ENCODE measurements around the gene MOCOS.
A peak's percentile ranks its signal among the peaks of the same experiment; 100 is the strongest.
"Not testable (repeated sequence)": the region's sequence is repeated elsewhere in the genome, so short reads cannot be mapped to it uniquely, and the experiment has no call there.

MOCOS gene, protein sequence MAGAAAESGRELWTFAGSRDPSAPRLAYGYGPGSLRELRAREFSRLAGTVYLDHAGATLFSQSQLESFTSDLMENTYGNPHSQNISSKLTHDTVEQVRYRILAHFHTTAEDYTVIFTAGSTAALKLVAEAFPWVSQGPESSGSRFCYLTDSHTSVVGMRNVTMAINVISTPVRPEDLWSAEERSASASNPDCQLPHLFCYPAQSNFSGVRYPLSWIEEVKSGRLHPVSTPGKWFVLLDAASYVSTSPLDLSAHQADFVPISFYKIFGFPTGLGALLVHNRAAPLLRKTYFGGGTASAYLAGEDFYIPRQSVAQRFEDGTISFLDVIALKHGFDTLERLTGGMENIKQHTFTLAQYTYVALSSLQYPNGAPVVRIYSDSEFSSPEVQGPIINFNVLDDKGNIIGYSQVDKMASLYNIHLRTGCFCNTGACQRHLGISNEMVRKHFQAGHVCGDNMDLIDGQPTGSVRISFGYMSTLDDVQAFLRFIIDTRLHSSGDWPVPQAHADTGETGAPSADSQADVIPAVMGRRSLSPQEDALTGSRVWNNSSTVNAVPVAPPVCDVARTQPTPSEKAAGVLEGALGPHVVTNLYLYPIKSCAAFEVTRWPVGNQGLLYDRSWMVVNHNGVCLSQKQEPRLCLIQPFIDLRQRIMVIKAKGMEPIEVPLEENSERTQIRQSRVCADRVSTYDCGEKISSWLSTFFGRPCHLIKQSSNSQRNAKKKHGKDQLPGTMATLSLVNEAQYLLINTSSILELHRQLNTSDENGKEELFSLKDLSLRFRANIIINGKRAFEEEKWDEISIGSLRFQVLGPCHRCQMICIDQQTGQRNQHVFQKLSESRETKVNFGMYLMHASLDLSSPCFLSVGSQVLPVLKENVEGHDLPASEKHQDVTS

DNA sequence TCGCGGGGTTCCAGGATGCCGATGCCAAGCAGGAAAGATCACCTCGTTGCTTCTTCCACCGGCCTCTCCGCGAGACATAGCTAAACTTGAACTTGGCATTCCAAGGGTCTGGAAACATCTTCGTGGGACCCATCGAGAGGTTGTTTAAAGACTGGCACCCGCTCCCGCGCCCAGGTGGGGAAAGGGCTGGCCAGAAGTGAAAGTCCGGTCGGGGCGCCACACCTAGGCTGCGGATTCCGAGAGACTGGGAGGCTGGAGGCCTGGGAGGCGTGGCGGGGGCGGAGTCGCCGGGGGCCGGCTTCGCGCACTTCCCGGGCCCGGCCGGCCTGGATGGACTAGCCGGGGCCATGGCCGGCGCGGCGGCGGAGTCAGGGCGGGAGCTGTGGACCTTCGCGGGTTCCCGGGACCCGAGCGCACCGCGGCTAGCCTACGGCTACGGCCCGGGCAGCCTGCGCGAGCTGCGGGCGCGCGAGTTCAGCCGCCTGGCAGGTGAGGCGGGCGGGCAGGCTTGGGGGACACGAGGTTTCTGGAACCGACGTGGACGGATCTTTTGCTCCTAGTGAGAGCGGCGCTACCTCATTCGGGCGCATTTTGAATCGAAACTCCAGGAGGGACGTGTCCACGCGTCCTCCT, at the start of gene MOCOS:
Gene MOCOS, plus strand, starts transcription at position 305 of the 633 bp plus-strand sequence. Its CDS starts 43 bp downstream, at position 348.
- peak; percentile 25 for DNase-seq (ENCODE audit: low spot score)

DNA sequence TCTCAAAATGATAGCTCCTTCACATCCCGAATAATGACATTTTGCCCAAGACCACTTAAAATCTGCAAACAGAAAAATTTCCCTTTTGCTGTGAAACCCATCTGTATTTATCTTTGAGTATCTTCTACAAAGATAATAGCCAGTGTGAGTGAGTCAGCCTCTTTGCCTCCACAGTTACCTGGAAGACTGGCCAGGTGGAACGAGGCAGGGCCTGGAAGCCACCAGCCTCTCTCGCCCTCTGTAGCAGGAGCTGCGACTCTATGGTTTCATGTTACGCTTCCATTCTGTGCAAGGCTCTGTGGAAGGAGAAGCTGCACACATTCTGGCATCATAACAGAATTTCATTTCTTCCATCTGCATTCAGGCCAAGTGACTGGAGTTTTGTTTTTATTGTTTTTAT, 48.1 kb upstream of the MOCOS start:
- no peak for DNase-seq (ENCODE audit: low spot score)

GRCh38 chr18:36141576-36141975, 45.7 kb upstream of the MOCOS start:
- DNase-seq (ENCODE audit: low spot score): no peak

DNA sequence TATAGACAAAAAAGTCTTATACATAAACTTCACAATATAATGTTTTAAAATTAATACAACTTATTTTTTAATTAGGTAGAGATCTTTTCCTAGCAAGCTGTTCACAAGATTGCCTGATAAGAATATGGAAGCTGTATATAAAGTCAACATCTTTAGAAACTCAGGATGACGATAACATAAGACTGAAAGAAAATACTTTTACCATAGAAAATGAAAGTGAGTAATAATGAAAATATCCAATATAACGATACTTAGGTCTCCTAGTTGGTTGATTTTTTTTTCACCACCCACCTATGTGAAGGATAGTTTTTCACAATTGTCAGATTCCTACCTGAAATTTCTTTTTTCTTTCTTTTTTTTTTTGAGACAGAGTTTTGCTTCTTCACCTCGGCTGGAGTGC, 44.5 kb upstream of the MOCOS start:
- no peak for DNase-seq (ENCODE audit: low spot score)

GRCh38 chr18:36143391-36143790, 43.9 kb upstream of the MOCOS start:
- DNase-seq (ENCODE audit: low spot score): no peak

DNA sequence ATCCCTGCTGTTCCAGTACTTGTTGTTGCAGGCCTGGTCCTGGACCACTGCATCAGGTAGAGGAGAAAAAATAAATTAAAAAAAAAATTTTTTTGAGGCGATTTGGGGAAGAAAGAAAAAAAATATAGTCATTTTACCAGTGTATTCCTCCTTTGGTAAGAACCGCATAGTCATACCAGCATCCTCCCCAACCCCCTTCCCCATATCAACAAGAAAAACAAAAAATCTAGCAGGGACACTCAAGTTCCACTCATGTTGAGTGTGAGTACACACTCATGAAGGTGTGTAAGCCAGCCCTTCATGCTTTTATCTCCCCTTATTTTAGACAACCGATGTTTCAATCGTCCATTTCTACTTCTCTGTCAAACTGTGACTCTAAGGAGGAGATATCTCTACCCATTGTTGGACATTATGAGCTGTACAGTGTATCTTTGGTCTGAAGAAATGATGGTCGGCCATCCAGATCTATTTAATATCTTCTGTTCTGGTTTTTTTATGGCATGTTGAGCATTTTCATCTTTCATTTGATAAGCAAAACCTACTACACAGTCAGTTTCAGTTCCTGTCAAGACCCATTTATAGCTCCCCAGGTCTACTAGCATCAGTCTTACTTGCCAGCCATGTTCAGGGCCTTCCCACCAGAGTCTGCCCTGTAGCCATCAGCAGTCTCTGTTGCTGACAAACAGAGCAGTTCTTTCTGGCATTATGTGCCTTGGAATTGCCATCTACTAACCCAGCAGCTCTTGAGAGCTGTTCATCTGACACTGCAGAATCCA, 37.6 kb upstream of the MOCOS start:
- no peak for DNase-seq (ENCODE audit: low spot score)

DNA sequence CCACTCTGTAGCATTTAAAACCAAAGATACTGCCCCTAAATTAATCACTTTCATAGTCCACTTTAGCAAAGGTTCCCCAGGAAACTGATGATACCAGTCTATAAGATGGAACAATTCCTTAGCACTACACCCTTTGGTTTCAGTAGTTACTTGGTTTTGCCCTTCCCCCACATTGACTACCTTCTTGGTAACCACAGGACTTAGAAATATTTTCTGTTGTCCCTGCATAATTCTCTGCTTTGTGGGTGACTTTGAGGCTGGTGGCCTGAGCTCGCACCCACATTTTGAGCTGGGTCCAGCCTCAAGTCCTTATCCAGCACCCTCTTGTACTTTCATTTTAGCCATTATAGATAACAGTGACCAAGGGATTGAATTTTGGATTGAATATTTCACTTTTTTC, 34.5 kb upstream of the MOCOS start:
- DNase-seq (ENCODE audit: low spot score): no peak

DNA sequence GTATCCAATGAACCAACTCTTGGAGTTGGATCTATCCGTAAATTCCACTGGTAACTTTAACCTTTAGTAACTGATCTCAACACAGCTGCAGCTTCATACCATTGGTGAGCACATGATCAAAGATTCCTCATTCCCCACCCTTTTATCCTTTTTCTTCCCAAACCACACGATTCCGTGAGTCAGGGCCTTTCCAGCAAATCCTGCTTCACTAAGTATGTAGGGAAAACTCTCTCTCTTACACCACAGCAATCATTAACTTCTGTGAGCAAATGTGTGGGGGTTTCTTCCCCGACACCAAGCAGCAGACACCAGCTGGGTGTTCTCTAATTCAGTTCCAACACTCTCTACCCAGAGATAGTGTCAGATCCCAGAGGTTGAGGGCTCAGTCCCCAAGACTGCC, 34.1 kb upstream of the MOCOS start:
- no peak for DNase-seq (ENCODE audit: low spot score)

- DNase-seq (ENCODE audit: low spot score): no peak
Measured at GRCh38 chr18:36153771-36154170, 33.5 kb upstream of the MOCOS start.

- DNase-seq (ENCODE audit: low spot score): no peak
Measured at GRCh38 chr18:36155851-36156757, 31.2 kb upstream of the MOCOS start.

DNA sequence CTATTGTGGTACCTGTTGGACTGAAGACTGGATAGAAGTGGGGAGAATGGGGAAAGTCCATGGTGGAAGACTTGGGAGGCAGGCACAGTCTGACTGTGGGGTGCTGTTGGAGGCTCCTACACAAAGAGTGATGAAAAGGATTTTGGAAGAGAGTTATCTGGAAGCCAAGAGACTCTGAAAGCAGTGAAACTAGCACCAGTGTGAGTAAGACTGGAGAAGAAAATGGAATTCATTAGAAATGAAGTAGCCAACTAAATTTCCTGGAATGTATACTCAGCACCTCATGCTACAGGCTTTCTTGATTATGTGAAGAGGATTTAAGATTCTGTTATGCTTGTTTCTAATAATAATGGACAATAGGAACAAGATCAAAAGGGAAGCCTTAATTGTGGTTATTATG, 29.9 kb upstream of the MOCOS start:
- no peak for DNase-seq (ENCODE audit: low spot score)

DNA sequence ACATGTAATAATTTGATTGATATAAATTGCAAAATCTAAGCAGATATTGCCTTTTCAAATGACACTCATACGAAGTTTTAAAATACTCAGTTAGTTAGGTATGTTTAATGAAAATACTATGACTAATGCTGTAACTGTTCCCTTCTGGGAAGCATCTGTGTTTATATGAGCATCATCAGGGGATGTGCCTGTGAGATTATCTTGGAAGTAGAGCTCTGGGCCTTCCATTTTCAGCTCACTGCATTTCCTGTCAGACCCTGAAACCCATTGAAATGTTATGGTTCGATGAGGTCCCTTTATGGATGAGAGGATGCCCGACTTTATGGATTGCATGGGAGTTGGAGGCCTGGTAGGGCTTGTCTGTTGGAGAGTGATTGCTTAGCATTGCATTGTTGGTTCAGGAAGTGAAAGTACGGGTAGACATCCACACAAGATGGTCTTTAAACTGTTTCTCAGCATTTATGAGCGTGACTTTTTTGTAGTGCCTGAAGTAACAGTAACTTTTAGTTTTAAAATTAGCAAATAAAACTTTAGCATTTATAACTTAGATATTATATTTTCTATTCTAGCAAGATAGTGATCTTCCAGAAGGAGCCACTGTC, 28.9 kb upstream of the MOCOS start:
- DNase-seq (ENCODE audit: low spot score): no peak

GRCh38 chr18:36160959-36161371, 26.3 kb upstream of the MOCOS start:
- no peak for DNase-seq (ENCODE audit: low spot score)

- no peak for DNase-seq (ENCODE audit: low spot score)
Measured at GRCh38 chr18:36162981-36163380, 24.3 kb upstream of the MOCOS start.

DNA sequence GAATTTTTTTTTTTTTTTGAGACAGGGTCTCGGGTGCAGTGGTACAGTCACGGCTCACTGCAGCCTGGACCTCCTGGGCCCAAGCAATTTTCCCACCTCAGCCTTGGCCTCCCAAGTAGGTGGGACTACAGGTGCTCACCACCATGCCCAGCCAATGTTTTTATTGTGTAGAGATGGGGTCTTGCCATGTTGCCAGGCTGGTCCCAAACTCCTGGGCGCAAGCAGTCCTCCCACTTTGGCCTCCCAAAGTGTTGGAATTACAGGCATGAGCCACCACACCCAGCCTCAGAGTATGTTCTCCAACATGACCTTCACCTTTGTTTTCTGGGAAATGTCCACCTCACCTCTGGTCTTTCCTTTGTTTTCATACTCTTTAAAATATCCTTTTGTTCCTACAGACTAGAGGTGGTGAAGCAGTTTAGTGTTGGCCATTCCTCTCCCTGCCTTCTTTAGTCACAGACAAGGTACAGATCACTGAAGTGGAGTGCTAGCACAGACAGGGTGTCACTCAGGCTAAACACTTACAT, 19.5 kb upstream of the MOCOS start:
- DNase-seq (ENCODE audit: low spot score): no peak

- DNase-seq (ENCODE audit: low spot score): not testable (repeated sequence)
Measured at GRCh38 chr18:36168296-36168695, 19.0 kb upstream of the MOCOS start.

DNA sequence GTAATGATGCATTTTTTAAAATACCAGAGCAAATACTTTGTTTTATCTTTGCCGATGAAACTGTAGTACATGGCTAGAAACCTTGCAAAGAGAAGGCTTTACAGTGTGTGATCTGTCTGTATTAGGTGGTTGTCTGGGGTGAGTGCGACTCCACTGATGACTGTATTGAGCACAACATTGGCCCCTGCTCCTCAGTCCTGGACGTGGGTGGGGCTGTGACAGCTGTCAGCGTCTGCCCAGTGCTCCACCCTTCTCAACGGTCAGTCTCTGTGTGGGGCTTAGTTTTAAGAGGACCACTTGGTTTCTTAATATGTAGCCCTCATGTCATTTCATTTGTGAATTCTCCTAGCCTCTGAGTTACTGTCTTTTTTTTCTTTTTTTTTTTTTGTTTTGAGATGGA, 17.4 kb upstream of the MOCOS start:
- no peak for DNase-seq (ENCODE audit: low spot score)

DNA sequence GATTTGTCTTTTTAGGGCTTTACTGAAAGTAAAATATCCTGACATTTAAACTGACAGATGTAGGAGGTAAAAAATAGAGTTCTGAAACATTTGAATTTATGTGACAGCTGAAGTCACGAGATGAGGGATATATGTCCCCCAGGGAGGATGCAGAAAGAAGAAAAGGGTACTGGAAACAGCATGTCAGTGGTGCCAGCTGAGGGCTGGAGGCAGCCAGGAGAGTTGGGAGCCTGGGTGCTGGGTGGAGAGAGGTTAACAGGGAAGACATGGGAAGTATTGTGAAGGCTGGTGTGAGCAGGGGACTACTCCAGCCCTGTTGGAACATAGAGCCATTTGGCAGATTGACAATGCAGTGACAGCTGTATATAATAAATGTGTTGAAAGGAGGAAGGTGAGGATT, 11.8 kb upstream of the MOCOS start:
- DNase-seq (ENCODE audit: low spot score): no peak

DNA sequence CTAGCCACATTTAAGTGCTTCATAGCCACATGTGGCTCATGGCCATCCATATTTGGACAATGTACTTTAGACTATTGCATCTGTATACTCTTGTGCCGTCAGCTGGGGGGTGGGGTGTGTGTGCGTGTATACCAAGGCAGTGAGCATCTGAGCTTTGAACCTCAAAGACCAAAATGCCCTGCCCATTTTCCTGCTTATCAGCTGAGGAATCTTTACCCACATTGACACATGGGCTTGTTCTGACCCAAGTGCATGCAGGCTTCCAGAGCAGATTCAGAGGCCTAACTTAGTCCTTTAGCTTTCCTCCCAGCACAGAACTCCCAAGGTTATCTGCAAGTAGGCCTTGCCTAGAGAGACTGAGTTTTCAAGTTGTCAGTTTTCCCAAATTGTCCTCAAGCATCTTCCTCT, 11.1 kb upstream of the MOCOS start:
- DNase-seq (ENCODE audit: low spot score): no peak

GRCh38 chr18:36176711-36177110, 10.6 kb upstream of the MOCOS start:
- no peak for DNase-seq (ENCODE audit: low spot score)

Measured in hematopoietic multipotent progenitor cell treated with erythropoietin and hydrocortisone succinate and interleukin-3 and kit ligand, for 15 days (in vitro differentiated cells).